Measurements from ENCODE around the gene TPGS1. TPM values are rescaled to one million over a fixed set of nuclear protein-coding genes. Genes with fewer than 3 reads are reported as not detected.
A peak's percentile ranks its signal among the peaks of the same experiment; 100 is the strongest.

TPGS1 gene
- total RNA-seq, 3 donors from 2014 or later, result 15.5 to 20.6 (median 16.0) TPM

DNA sequence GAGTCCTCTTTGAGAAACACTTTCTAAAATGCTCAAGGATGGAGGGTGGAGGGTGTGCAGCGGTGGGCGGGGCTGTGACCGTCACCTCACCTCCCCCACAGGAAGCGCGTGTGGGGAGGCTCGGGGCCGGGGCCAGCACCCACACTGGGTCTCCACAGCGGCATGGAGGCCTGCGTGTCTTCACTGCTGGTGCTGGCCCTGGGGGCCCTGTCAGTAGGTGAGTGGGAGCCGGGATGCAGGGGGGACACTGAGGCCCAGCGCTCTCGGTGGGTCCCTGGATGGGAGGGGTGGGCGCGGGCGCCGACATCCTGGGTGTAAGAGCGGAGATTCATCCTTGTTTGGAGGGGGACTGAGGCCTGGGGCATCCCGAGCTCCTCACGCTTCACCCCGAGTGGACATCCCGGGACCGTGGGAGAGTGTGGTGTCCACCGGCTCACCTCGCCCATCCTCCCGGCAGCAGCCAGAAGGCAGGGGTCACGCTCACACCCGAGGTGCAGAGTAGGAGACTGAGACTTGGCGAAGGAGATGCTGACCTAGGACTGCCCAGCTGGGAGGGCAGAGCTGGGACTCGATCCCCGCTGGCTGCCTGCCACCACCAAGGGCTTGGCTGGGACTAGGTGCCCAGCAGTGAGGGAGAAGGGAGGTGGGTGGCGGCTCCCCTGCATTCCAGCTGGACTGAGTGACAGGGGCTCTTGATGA, 36.8 kb downstream of the TPGS1 start, which contains the start of gene GZMM:
TSS of gene GZMM (plus strand) at position 144 of the 699 bp plus-strand sequence. CDS start at position 163, 19 bp downstream.
- peak; percentile 40 to 77 (median 59) for DNase-seq

DNA sequence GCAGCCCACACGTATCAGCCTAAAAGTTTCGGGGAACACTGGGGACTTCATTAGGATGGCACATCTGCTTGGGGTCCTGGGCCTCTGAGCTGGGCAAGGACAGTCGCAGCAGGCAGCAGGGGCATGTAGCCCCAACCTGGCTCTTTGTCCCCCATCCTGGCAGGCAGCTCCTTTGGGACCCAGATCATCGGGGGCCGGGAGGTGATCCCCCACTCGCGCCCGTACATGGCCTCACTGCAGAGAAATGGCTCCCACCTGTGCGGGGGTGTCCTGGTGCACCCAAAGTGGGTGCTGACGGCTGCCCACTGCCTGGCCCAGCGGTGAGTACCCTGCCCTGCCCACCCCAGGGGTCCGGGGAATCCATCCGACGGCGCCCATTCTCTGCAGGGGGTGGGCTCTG, 39.8 kb downstream of the TPGS1 start:
- Histone ChIP-seq H3K4me3 (no peak overlapping the region), H3K36me3 (ENCODE audit: low read depth) (no peaks in the 10 kb centered on the region), H3K9me3 (no peaks in the 10 kb centered on the region), H3K4me1 (ENCODE audit: low read depth) (peaks cover 9% of the 10 kb centered on the region)
- ATAC-seq (no peak), DNase-seq (no peak)
- intact Hi-C loops (cut with DNase I, micrococcal nuclease), result no loop called here
- TF ChIP-seq, protein P1, sequence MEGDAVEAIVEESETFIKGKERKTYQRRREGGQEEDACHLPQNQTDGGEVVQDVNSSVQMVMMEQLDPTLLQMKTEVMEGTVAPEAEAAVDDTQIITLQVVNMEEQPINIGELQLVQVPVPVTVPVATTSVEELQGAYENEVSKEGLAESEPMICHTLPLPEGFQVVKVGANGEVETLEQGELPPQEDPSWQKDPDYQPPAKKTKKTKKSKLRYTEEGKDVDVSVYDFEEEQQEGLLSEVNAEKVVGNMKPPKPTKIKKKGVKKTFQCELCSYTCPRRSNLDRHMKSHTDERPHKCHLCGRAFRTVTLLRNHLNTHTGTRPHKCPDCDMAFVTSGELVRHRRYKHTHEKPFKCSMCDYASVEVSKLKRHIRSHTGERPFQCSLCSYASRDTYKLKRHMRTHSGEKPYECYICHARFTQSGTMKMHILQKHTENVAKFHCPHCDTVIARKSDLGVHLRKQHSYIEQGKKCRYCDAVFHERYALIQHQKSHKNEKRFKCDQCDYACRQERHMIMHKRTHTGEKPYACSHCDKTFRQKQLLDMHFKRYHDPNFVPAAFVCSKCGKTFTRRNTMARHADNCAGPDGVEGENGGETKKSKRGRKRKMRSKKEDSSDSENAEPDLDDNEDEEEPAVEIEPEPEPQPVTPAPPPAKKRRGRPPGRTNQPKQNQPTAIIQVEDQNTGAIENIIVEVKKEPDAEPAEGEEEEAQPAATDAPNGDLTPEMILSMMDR (IDR thresholded peaks at IDR 0.05), result no peak

More for the DNA sequence above, 36.8 kb downstream of the TPGS1 start, which contains the start of gene GZMM:
- Histone ChIP-seq H3K36me3 (ENCODE audit: low read depth) (no peaks in the 10 kb centered on the region), H3K4me1 (ENCODE audit: low read depth) (no peaks in the 10 kb centered on the region), H3K4me3 (no peak within 1 kb of the TSS), H3K9me3 (no peaks in the 10 kb centered on the region)
- peak; percentile 77 for ATAC-seq
- intact Hi-C loops (cut with DNase I, micrococcal nuclease), result no loop called here
- TF ChIP-seq, protein P1 (IDR thresholded peaks at IDR 0.05), result no peak

DNA sequence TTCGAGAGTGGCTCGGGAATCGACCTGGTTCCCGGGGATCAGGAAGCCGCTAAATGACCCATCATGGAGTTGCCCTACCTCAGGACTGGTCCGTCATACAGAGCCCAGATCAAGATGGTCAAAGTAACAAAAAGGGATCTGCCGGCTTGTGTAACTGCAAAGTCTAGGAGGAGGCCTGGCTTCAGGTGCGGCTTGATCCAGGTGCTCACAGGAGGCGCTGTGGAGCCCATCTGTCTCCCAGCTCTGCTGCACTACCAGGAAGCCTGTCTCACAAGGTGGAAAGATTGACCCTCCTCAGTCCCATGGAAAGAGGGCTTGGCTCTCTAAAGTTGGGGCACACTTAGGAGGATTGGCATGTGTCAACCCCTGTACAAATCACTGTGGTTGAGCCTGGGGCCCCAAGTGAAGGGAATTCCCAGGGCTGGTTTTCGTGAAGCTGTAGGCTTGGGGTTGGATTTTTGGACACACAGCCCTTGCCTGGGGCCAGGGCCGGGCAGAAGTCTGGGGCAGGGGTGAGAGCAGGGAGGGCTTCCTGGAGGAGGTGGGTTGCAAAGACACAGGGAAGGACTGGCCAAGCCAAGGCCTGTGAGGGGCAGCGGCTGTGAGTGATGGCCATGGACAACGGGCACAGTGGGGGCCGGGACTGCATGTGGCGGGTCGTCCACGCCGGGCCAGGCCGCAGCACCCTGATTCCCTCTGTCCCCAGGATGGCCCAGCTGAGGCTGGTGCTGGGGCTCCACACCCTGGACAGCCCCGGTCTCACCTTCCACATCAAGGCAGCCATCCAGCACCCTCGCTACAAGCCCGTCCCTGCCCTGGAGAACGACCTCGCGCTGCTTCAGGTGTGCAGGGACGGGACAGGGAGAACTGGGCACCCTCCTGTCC, 40.8 kb downstream of the TPGS1 start:
- Histone ChIP-seq H3K4me1 (ENCODE audit: low read depth) (peaks cover 15% of the 10 kb centered on the region), H3K36me3 (ENCODE audit: low read depth) (no peaks in the 10 kb centered on the region), H3K9me3 (no peaks in the 10 kb centered on the region), H3K4me3 (no peak overlapping the region)
- intact Hi-C loops (cut with DNase I, micrococcal nuclease), result no loop called here
- ATAC-seq (no peak), DNase-seq (peak in 1 of 3 donors; percentile 30)
- TF ChIP-seq, protein P1 (IDR thresholded peaks at IDR 0.05), result no peak

DNA sequence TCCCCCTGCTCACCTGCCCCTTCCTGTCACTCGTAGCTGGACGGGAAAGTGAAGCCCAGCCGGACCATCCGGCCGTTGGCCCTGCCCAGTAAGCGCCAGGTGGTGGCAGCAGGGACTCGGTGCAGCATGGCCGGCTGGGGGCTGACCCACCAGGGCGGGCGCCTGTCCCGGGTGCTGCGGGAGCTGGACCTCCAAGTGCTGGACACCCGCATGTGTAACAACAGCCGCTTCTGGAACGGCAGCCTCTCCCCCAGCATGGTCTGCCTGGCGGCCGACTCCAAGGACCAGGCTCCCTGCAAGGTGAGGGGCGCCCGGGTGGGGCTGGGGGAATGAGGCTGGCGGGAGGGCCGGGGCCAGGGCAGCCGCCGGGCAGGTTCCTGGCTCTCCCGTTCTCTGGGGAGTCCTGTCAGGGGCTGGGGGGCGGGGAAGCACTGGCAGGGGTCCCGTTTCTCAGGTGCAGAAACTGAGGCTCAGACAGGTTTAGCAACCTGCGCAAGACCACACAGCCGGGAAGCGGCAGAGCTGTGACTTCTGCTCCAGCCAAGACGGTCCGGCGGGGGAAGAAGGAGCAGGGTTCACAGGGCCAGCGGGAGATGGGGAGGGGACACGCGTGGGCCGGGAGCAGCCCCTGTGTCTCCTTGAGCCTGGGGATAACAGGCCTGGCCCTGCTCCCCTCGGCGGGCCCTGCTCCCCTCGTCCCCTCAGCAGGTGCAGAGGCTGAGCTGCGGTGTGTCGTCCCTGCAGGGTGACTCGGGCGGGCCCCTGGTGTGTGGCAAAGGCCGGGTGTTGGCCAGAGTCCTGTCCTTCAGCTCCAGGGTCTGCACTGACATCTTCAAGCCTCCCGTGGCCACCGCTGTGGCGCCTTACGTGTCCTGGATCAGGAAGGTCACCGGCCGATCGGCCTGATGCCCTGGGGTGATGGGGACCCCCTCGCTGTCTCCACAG, 41.9 kb downstream of the TPGS1 start:
- Histone ChIP-seq H3K36me3 (ENCODE audit: low read depth) (no peaks in the 10 kb centered on the region), H3K4me1 (ENCODE audit: low read depth) (peaks cover 15% of the 10 kb centered on the region), H3K9me3 (no peaks in the 10 kb centered on the region), H3K4me3 (no peak overlapping the region)
- ATAC-seq (no peak), DNase-seq (peak in 1 of 3 donors; percentile 44)
- intact Hi-C loops (cut with DNase I, micrococcal nuclease), result no loop called here
- TF ChIP-seq, protein P1 (IDR thresholded peaks at IDR 0.05), result no peak

DNA sequence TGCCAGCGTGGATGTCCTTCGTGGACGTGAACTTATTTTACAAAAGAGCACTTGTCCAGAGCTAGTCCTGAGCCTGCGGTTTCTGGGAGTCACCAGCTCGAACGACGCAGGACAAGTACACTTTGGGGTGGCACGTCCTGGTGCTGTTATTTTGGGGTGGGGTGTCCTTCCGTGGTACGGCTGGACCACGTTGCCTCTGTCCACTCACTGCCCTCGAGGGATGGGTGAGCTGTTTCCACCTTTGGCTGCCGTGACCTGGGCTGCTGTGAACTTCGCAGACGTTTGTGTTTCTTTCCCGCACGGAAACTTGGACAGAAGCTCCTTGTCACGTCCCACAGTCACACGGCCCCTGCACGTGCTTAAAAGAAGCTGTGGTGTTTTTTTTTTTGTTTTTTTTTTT, 47.5 kb downstream of the TPGS1 start:
- intact Hi-C loops (cut with DNase I, micrococcal nuclease), result no loop called here
- peak in 1 of 3 donors; percentile 28 for DNase-seq
- H3K4me1 ChIP-seq (ENCODE audit: low read depth), result peaks cover 26% of the 10 kb centered on the region
- H3K9me3 ChIP-seq, result no peaks in the 10 kb centered on the region
- no peaks in the 10 kb centered on the region for H3K36me3 ChIP-seq (ENCODE audit: low read depth)
- H3K4me3 ChIP-seq, result no peak overlapping the region
- TF ChIP-seq, protein P1 (IDR thresholded peaks at IDR 0.05), result no peak
- ATAC-seq, result no peak

Data from mucosa of descending colon (tissue), 3 donors.